ENCODE measurements around the gene WDR35.

Gene WDR35

GRCh38 chr2:20011276-20012031, 21.5 kb upstream of the WDR35 start:
- no peak for FAIRE-seq
- TF ChIP-seq CTCF (IDR thresholded peaks at IDR 0.05; ENCODE audit: insufficient read depth, missing control alignments), result no peak
- no peak for DNase-seq (ENCODE audit: insufficient read length, low spot score)

GRCh38 chr2:20008703-20009102, 18.8 kb upstream of the WDR35 start:
- TF ChIP-seq CTCF (IDR thresholded peaks at IDR 0.05; ENCODE audit: insufficient read depth, missing control alignments), result no peak
- FAIRE-seq (no peak), DNase-seq (ENCODE audit: insufficient read length, low spot score) (no peak)

GRCh38 chr2:20005891-20006470, 16.1 kb upstream of the WDR35 start:
- DNase-seq (ENCODE audit: insufficient read length, low spot score), result no peak
- FAIRE-seq, result no peak
- no peak for TF ChIP-seq CTCF (IDR thresholded peaks at IDR 0.05; ENCODE audit: insufficient read depth, missing control alignments)

DNA sequence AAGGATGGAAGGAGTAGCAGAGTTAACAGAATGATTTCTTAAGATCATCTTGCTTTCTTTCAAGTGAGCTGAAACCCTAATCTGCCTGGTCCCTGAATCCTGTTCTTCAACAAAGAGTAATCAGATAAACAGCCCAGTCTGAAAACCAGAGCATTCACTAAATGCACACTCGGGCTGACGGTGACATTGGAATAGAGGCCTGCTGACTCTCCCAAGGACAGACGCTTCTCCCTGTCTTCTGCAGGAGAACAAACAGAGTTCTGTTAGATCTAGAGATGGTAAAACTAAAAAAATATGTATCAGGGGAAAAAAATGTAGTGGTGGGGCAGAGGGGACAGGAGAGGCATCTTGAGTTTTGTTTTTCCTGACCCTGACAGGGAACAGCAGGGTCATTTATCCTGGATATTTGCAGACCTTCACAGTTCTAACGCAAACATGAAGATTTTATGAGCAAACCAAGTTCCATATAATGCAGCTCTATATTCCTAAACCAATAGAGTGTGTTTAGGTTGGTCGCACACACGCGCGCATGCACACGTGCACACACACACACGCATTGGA, 15.2 kb upstream of the WDR35 start:
- DNase-seq (ENCODE audit: insufficient read length, low spot score), result no peak
- TF ChIP-seq CTCF (IDR thresholded peaks at IDR 0.05; ENCODE audit: insufficient read depth, missing control alignments), result no peak
- FAIRE-seq, result no peak

GRCh38 chr2:20001361-20001863, 11.5 kb upstream of the WDR35 start:
- no peak for TF ChIP-seq CTCF (IDR thresholded peaks at IDR 0.05; ENCODE audit: insufficient read depth, missing control alignments)
- DNase-seq (ENCODE audit: insufficient read length, low spot score) (no peak), FAIRE-seq (no peak)

GRCh38 chr2:19993731-19994130, 3.8 kb upstream of the WDR35 start:
- TF ChIP-seq CTCF (IDR thresholded peaks at IDR 0.05; ENCODE audit: insufficient read depth, missing control alignments), result no peak
- FAIRE-seq (no peak), DNase-seq (ENCODE audit: insufficient read length, low spot score) (no peak)

DNA sequence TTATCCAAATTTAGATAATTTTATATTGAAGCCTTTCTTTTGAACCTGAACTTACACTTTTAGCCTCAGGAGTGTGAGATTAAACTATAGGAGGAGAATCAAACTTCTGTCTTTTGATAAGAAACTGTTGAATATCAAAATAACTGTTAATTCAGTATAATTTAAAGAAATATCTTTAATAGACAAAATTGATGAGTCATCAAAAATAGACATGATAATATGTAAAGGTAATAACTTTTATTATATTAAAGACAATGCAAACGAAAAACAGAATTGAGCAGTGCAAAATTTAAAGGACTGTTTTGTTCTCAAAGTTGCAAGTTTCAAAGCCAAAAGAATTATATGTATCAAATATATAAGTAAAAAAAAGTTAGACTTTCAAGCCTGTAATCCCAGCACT, 2.0 kb upstream of the WDR35 start:
- FAIRE-seq, result no peak
- no peak for TF ChIP-seq CTCF (IDR thresholded peaks at IDR 0.05; ENCODE audit: insufficient read depth, missing control alignments)
- DNase-seq (ENCODE audit: insufficient read length, low spot score), result no peak
